ENCODE measurements around the gene BRD1. TPM values are rescaled to one million over a fixed set of nuclear protein-coding genes. Genes with fewer than 3 reads are reported as not detected.
"Not testable (repeated sequence)": the region's sequence is repeated elsewhere in the genome, so short reads cannot be mapped to it uniquely, and the experiment has no call there.

The BRD1 gene
- total and polyA plus RNA-seq, 9 donors: 13.6 to 45.6 (median 35.8) TPM

GRCh38 chr22:49784630-49784971, 43.1 kb downstream of the BRD1 start:
- TF ChIP-seq POLR2A (IDR thresholded peaks at IDR 0.05) (no peak), CTCF (IDR thresholded peaks at IDR 0.05) (no peak), EP300 (IDR thresholded peaks at IDR 0.05) (no peak)
- intact Hi-C loops (cut with DNase I): no loop called here
- no peak overlapping the region for H3K4me3 ChIP-seq
- H3K9me3 ChIP-seq: no peaks in the 10 kb centered on the region
- H3K4me1 ChIP-seq (ENCODE audit: insufficient read depth): peaks cover 29% of the 10 kb centered on the region
- H3K36me3 ChIP-seq: no peaks in the 10 kb centered on the region
- DNase-seq: peak in 1 of 5 donors; percentile 16
- no peaks in the 10 kb centered on the region for H3K27me3 ChIP-seq
- 88 to 91% (median 90%) methylated on average over 15 of the region's 15 CpGs for WGBS, 3 donors
- H3K27ac ChIP-seq: no peak overlapping the region

- DNase-seq: peak in 1 of 5 donors; percentile 13
- Histone ChIP-seq H3K4me3 (no peak overlapping the region), H3K27ac (no peak overlapping the region), H3K4me1 (ENCODE audit: insufficient read depth) (peaks cover 24% of the 10 kb centered on the region), H3K9me3 (no peaks in the 10 kb centered on the region), H3K36me3 (no peaks in the 10 kb centered on the region), H3K27me3 (no peaks in the 10 kb centered on the region)
- 79 to 89% (median 83%) methylated on average over 47 of the region's 47 CpGs for WGBS, 3 donors
- TF ChIP-seq CTCF (IDR thresholded peaks at IDR 0.05) (no peak), EP300 (IDR thresholded peaks at IDR 0.05) (no peak), POLR2A (IDR thresholded peaks at IDR 0.05) (no peak)
- intact Hi-C loops (cut with DNase I): no loop called here
Observed at GRCh38 chr22:49783926-49784629, 43.6 kb downstream of the BRD1 start.

GRCh38 chr22:49783036-49783746, 44.5 kb downstream of the BRD1 start:
- intact Hi-C loops (cut with DNase I): no loop called here
- peaks cover 20% of the 10 kb centered on the region for H3K4me1 ChIP-seq (ENCODE audit: insufficient read depth)
- no peak for TF ChIP-seq POLR2A (IDR thresholded peaks at IDR 0.05)
- TF ChIP-seq EP300 (IDR thresholded peaks at IDR 0.05): no peak
- no peak for TF ChIP-seq CTCF (IDR thresholded peaks at IDR 0.05)

GRCh38 chr22:49781886-49782285, 45.8 kb downstream of the BRD1 start:
- peaks cover 20% of the 10 kb centered on the region for H3K4me1 ChIP-seq (ENCODE audit: insufficient read depth)
- 91 to 93% (median 92%) methylated on average over 21 of the region's 21 CpGs for WGBS, 3 donors
- H3K4me3 ChIP-seq; H3K36me3 ChIP-seq; intact Hi-C loops (cut with DNase I); H3K9me3 ChIP-seq; DNase-seq; H3K27me3 ChIP-seq; H3K27ac ChIP-seq: not testable (repeated sequence)

More at GRCh38 chr22:49783036-49783746, 44.5 kb downstream of the BRD1 start:
- no peak overlapping the region for H3K27ac ChIP-seq
- no peak overlapping the region for H3K4me3 ChIP-seq
- H3K36me3 ChIP-seq: no peaks in the 10 kb centered on the region
- no peaks in the 10 kb centered on the region for H3K27me3 ChIP-seq
- WGBS, 3 donors: 91 to 93% (median 92%) methylated on average over 24 to 29 of the region's 29 CpGs
- peak in 1 of 5 donors; percentile 16 for DNase-seq
- no peaks in the 10 kb centered on the region for H3K9me3 ChIP-seq

GRCh38 chr22:49781289-49781782, 46.3 kb downstream of the BRD1 start:
- no peak overlapping the region for H3K27ac ChIP-seq
- DNase-seq: peak in 1 of 5 donors; percentile 25
- no peaks in the 10 kb centered on the region for H3K27me3 ChIP-seq
- intact Hi-C loops (cut with DNase I): no loop called here
- TF ChIP-seq POLR2A (IDR thresholded peaks at IDR 0.05): no peak
- TF ChIP-seq CTCF (IDR thresholded peaks at IDR 0.05): no peak
- TF ChIP-seq EP300 (IDR thresholded peaks at IDR 0.05): no peak
- peaks cover 20% of the 10 kb centered on the region for H3K4me1 ChIP-seq (ENCODE audit: insufficient read depth)
- H3K4me3 ChIP-seq: no peak overlapping the region
- WGBS, 3 donors: 76 to 86% (median 82%) methylated on average over 14 to 16 of the region's 16 CpGs
- no peaks in the 10 kb centered on the region for H3K36me3 ChIP-seq
- no peaks in the 10 kb centered on the region for H3K9me3 ChIP-seq
